ENCODE results near the gene EFNA1.
A peak's percentile ranks its signal among the peaks of the same experiment; 100 is the strongest.

EFNA1 gene

GRCh38 chr1:155130272-155131006 is 2.8 kb downstream of the EFNA1 start:
- DNase-seq (ENCODE audit: insufficient read length, low spot score) (no peak), FAIRE-seq (no peak)
- TF ChIP-seq PAX5 (IDR thresholded peaks at IDR 0.05; ENCODE audit: insufficient read depth, low read length, severe bottlenecking) (no peak), SPI1 (IDR thresholded peaks at IDR 0.05; ENCODE audit: low read depth, low read length) (no peak), POLR2AphosphoS5 (IDR thresholded peaks at IDR 0.05; ENCODE audit: low read depth, low read length) (no peak), TAF1 (IDR thresholded peaks at IDR 0.05; ENCODE audit: low read depth, low read length) (no peak), POLR2A (IDR thresholded peaks at IDR 0.05; ENCODE audit: low read depth, low read length) (no peak), POU2F2 (IDR thresholded peaks at IDR 0.05; ENCODE audit: low read depth, low read length) (no peak)

GRCh38 chr1:155131285-155131684 is 3.6 kb downstream of the EFNA1 start:
- FAIRE-seq (no peak), DNase-seq (ENCODE audit: insufficient read length, low spot score) (no peak)
- TF ChIP-seq POU2F2 (IDR thresholded peaks at IDR 0.05; ENCODE audit: low read depth, low read length) (no peak), POLR2AphosphoS5 (IDR thresholded peaks at IDR 0.05; ENCODE audit: low read depth, low read length) (no peak), PAX5 (IDR thresholded peaks at IDR 0.05; ENCODE audit: insufficient read depth, low read length, severe bottlenecking) (no peak), POLR2A (IDR thresholded peaks at IDR 0.05; ENCODE audit: low read depth, low read length) (no peak), TAF1 (IDR thresholded peaks at IDR 0.05; ENCODE audit: low read depth, low read length) (no peak), SPI1 (IDR thresholded peaks at IDR 0.05; ENCODE audit: low read depth, low read length) (no peak)

DNA sequence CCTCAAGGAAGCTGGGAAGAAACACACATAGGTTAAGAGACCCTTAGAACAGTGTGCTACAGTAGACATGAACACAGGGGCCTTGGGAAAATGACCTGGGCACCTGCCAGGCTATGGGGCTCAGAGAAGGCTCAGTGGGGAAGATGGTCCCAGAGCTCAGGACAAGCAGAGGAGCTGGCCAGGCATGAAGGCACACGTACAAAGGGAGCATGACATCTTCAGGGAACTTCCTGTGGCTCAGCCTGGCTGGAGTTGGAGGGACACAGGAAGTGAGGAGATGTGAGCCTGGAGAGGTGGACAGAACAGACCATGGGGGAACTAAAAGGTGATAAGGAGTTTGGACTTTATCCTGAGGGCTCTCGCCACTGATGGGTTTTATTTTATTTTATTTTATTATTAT is 4.2 kb downstream of the EFNA1 start:
- DNase-seq (ENCODE audit: insufficient read length, low spot score), result no peak
- no peak for FAIRE-seq
- TF ChIP-seq POLR2A (IDR thresholded peaks at IDR 0.05; ENCODE audit: low read depth, low read length), result no peak
- no peak for TF ChIP-seq PAX5 (IDR thresholded peaks at IDR 0.05; ENCODE audit: insufficient read depth, low read length, severe bottlenecking)
- TF ChIP-seq POU2F2 (IDR thresholded peaks at IDR 0.05; ENCODE audit: low read depth, low read length), result no peak
- TF ChIP-seq POLR2AphosphoS5 (IDR thresholded peaks at IDR 0.05; ENCODE audit: low read depth, low read length), result no peak
- no peak for TF ChIP-seq TAF1 (IDR thresholded peaks at IDR 0.05; ENCODE audit: low read depth, low read length)
- TF ChIP-seq SPI1 (IDR thresholded peaks at IDR 0.05; ENCODE audit: low read depth, low read length), result no peak

DNA sequence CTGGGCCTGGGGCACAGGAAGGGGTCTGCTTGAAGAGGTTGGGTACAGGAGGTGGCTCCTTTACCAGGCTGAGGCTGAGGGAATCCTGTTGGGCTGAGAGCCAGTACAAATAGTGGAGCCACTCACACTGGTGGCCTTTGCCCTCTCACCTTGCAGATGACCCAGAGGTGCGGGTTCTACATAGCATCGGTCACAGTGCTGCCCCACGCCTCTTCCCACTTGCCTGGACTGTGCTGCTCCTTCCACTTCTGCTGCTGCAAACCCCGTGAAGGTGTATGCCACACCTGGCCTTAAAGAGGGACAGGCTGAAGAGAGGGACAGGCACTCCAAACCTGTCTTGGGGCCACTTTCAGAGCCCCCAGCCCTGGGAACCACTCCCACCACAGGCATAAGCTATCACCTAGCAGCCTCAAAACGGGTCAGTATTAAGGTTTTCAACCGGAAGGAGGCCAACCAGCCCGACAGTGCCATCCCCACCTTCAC is 6.2 kb downstream of the EFNA1 start:
- FAIRE-seq, result no peak
- no peak for DNase-seq (ENCODE audit: insufficient read length, low spot score)
- no peak for TF ChIP-seq POLR2A (IDR thresholded peaks at IDR 0.05; ENCODE audit: low read depth, low read length)
- TF ChIP-seq POU2F2 (IDR thresholded peaks at IDR 0.05; ENCODE audit: low read depth, low read length), result no peak
- TF ChIP-seq TAF1 (IDR thresholded peaks at IDR 0.05; ENCODE audit: low read depth, low read length), result no peak
- no peak for TF ChIP-seq POLR2AphosphoS5 (IDR thresholded peaks at IDR 0.05; ENCODE audit: low read depth, low read length)
- no peak for TF ChIP-seq SPI1 (IDR thresholded peaks at IDR 0.05; ENCODE audit: low read depth, low read length)
- TF ChIP-seq PAX5 (IDR thresholded peaks at IDR 0.05; ENCODE audit: insufficient read depth, low read length, severe bottlenecking), result no peak

DNA sequence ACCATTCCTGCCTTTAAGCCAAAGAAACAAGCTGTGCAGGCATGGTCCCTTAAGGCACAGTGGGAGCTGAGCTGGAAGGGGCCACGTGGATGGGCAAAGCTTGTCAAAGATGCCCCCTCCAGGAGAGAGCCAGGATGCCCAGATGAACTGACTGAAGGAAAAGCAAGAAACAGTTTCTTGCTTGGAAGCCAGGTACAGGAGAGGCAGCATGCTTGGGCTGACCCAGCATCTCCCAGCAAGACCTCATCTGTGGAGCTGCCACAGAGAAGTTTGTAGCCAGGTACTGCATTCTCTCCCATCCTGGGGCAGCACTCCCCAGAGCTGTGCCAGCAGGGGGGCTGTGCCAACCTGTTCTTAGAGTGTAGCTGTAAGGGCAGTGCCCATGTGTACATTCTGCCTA is 6.6 kb downstream of the EFNA1 start:
- no peak for DNase-seq (ENCODE audit: insufficient read length, low spot score)
- TF ChIP-seq TAF1 (IDR thresholded peaks at IDR 0.05; ENCODE audit: low read depth, low read length), result no peak
- TF ChIP-seq PAX5 (IDR thresholded peaks at IDR 0.05; ENCODE audit: insufficient read depth, low read length, severe bottlenecking), result no peak
- no peak for TF ChIP-seq POLR2A (IDR thresholded peaks at IDR 0.05; ENCODE audit: low read depth, low read length)
- no peak for TF ChIP-seq POLR2AphosphoS5 (IDR thresholded peaks at IDR 0.05; ENCODE audit: low read depth, low read length)
- TF ChIP-seq POU2F2 (IDR thresholded peaks at IDR 0.05; ENCODE audit: low read depth, low read length), result no peak
- no peak for TF ChIP-seq SPI1 (IDR thresholded peaks at IDR 0.05; ENCODE audit: low read depth, low read length)
- FAIRE-seq, result no peak

- DNase-seq (ENCODE audit: insufficient read length, low spot score) (no peak), FAIRE-seq (no peak)
- no peak for TF ChIP-seq POLR2AphosphoS5 (IDR thresholded peaks at IDR 0.05; ENCODE audit: low read depth, low read length)
- TF ChIP-seq SPI1 (IDR thresholded peaks at IDR 0.05; ENCODE audit: low read depth, low read length), result peak; percentile 51
These were observed 7.3 kb downstream of the EFNA1 start for GRCh38 chr1:155134880-155135414.

- peak; percentile 94 for FAIRE-seq
- DNase-seq (ENCODE audit: insufficient read length, low spot score), result peak; percentile 95
- TF ChIP-seq TAF1 (IDR thresholded peaks at IDR 0.05; ENCODE audit: low read depth, low read length), result peak; percentile 56
- peak; percentile 78 for TF ChIP-seq POLR2AphosphoS5 (IDR thresholded peaks at IDR 0.05; ENCODE audit: low read depth, low read length)
- no peak for TF ChIP-seq SPI1 (IDR thresholded peaks at IDR 0.05; ENCODE audit: low read depth, low read length)
- peak; percentile 85 for TF ChIP-seq POLR2A (IDR thresholded peaks at IDR 0.05; ENCODE audit: low read depth, low read length)
These were observed 7.8 kb downstream of the EFNA1 start, which contains the start of gene SLC50A1 for GRCh38 chr1:155135415-155136028. Gene SLC50A1, plus strand, starts transcription at chr1:155135852. Its CDS starts 60 bp downstream, at chr1:155135912.

DNA sequence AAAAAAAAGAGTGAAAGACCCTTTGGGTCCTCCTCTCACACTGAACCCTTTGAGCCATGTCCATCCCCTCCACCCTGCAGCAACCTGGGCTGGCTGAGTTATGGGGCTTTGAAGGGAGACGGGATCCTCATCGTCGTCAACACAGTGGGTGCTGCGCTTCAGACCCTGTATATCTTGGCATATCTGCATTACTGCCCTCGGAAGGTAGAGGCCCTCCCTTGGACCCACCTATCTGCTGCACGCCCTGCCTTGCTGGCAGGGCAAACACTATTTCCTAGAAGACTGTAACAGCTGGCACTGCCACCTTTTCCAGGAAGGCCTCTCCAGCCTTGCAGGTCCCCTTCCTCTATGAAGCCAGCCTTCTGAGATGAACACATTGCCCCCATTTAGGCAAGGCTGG is 9.1 kb downstream of the EFNA1 start:
- DNase-seq (ENCODE audit: insufficient read length, low spot score), result no peak
- TF ChIP-seq TAF1 (IDR thresholded peaks at IDR 0.05; ENCODE audit: low read depth, low read length), result no peak
- no peak for FAIRE-seq

DNA sequence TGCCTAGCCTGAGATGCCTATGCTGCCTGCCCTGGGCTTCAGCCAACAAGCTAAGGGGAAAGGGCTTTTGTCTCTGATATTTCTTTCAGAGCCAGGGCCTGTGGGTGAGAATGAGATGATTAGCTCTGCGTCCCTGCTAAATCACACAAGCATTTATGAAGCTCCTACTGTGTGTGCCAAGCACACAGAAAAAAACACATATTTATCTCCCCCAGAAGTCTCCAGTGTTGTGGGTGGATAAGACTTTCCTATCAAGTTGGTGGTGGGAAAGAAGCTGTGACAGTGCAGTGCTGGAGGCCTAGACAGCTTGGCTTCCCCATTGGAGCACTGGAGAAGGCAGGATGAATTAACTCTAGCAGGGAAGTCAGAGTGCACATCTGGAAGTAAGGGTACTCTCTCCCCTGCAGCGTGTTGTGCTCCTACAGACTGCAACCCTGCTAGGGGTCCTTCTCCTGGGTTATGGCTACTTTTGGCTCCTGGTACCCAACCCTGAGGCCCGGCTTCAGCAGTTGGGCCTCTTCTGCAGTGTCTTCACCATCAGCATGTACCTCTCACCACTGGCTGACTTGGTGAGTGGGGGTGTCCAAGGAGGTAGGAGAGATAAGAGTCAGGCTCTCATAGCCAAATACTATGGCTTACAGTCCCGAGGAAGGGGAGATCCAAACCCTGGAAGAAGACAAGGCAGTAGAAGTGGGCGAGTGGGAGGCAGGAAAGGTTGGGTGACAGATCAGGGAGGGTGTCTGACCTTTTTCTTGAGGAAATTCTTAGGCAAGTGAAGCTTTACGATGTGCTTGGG is 9.7 kb downstream of the EFNA1 start:
- no peak for DNase-seq (ENCODE audit: insufficient read length, low spot score)
- TF ChIP-seq POLR2A (IDR thresholded peaks at IDR 0.05; ENCODE audit: low read depth, low read length), result no peak
- TF ChIP-seq SPI1 (IDR thresholded peaks at IDR 0.05; ENCODE audit: low read depth, low read length), result no peak
- TF ChIP-seq TAF1 (IDR thresholded peaks at IDR 0.05; ENCODE audit: low read depth, low read length), result no peak
- TF ChIP-seq PAX5 (IDR thresholded peaks at IDR 0.05; ENCODE audit: insufficient read depth, low read length, severe bottlenecking), result no peak
- no peak for TF ChIP-seq POLR2AphosphoS5 (IDR thresholded peaks at IDR 0.05; ENCODE audit: low read depth, low read length)
- TF ChIP-seq POU2F2 (IDR thresholded peaks at IDR 0.05; ENCODE audit: low read depth, low read length), result no peak
- FAIRE-seq, result no peak
